Natural killer cell (primary cell): Measurements from ENCODE around the gene TMEM31. TPM values are rescaled to one million over a fixed set of nuclear protein-coding genes. Genes with fewer than 3 reads are reported as not detected.

Source experiments
- ATAC-seq, 3 donors: fragments of 150-1000 bp in 2 of 3; fragments of 200-7000 bp in 1 of 3; cut with Tn5 transposase; 1 replicate in 1 of 3; 2 replicates in 2 of 3; pipeline ENCODE4 v1.10.0; 2021; ENCODE audit warnings: mild to moderate bottlenecking in 2 of 3, moderate library complexity in 2 of 3
- DNase-seq, 2 donors: peaks; one replicate each; pipeline versions ENCODE4 v3.0.0 to v3.0.0-alpha.2; 2013 to 2021; ENCODE audit warnings: mixed read lengths in 1 of 2
- H3K27ac ChIP-seq: one replicate; pipeline ENCODE4 v1.5.1; 2013; ENCODE audit warnings: mild to moderate bottlenecking, low read length
- H3K27me3 ChIP-seq: one replicate; pipeline ENCODE4 v1.6.1; 2013; ENCODE audit warnings: low read length; ENCODE audit not compliant: control insufficient read depth, insufficient read depth
- H3K36me3 ChIP-seq: one replicate; pipeline ENCODE4 v1.6.1; 2013; ENCODE audit warnings: low read length; ENCODE audit not compliant: control insufficient read depth, insufficient read depth
- H3K4me1 ChIP-seq: one replicate; pipeline ENCODE4 v1.6.1; 2013; ENCODE audit warnings: low read length; ENCODE audit not compliant: control insufficient read depth, insufficient read depth
- H3K4me3 ChIP-seq: one replicate; pipeline ENCODE4 v1.5.1; 2013; ENCODE audit warnings: low read length
- H3K9me3 ChIP-seq: one replicate; pipeline ENCODE4 v1.6.1; 2013; ENCODE audit warnings: low read length; ENCODE audit not compliant: control insufficient read depth, insufficient read depth
- H3K27ac Mint-ChIP-seq, 2 donors: one replicate each; pipeline ENCODE4 v1.8.0; 2022; ENCODE audit warnings: mild to moderate bottlenecking in 2 of 2, mixed read lengths in 2 of 2, moderate library complexity in 1 of 2
- H3K27me3 Mint-ChIP-seq, 2 donors: one replicate each; pipeline ENCODE4 v1.8.0; 2022; ENCODE audit warnings: low read depth in 2 of 2, mixed read lengths in 2 of 2
- H3K36me3 Mint-ChIP-seq: one replicate; pipeline ENCODE4 v1.8.0; 2022; ENCODE audit warnings: mixed read lengths
- H3K4me1 Mint-ChIP-seq, 2 donors: one replicate each; pipeline ENCODE4 v1.8.0; 2022; ENCODE audit warnings: mixed read lengths in 2 of 2
- H3K4me3 Mint-ChIP-seq: one replicate; pipeline ENCODE4 v1.8.0; 2022; ENCODE audit warnings: mild to moderate bottlenecking, moderate library complexity, mixed read lengths
- H3K9me3 Mint-ChIP-seq, 2 donors: one replicate each; pipeline ENCODE4 v1.8.0; 2022; ENCODE audit warnings: mixed read lengths in 2 of 2
- WGBS: methylation state at CpG from one replicate; pipeline ENCODE4 v1.1.7; 2013; ENCODE audit warnings: missing lambda C conversion rate; ENCODE audit not compliant: insufficient coverage; 5-methylcytosine and 5-hydroxymethylcytosine counted together
- intact Hi-C: fragments of 100-400 bp; cut with micrococcal nuclease; formaldehyde crosslinking; loops from one replicate; pipeline ENCODE4 v1.14.2; 2022
- total RNA-seq, 4 donors: library from RNA; stranded (reverse); fragments of 120-200 nt in 1 of 4; gene quantifications; one replicate each; pipeline versions ENCODE4 v1.2.3 to v1.2.4, GENCODE V29; 2013 to 2022
- TF ChIP-seq, protein P1 (sequence below): fragments of 200-600 bp; IDR thresholded peaks from one replicate; pipeline ENCODE4 v1.8.0; 2022; ENCODE audit warnings: antibody characterized with exemption

Gene TMEM31
- total RNA-seq, 3 donors from 2014 or later (not counting 1 experiment from before 2014, with no cell fraction given), result not detected

DNA sequence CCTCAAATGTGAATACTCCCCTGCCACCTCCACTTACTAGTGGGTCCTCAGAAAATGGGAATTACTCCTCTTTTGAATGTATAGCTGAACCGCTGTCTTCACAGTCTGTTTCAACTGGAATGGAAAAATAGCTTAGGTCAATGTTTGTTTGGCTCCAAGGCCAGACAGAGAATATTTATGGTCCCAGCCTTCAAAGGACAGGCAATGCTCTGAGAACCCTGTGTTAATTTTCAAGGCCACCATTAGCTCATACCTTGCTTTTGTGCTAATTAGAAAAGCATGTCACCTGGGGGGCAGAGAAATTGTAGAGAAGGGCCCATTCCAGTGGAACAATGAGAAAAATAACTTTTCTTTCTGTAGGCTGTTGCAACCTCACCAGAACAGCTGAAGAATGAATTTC lies 19.6 kb upstream of the TMEM31 start:
- no peaks in the 10 kb centered on the region for H3K9me3 ChIP-seq
- DNase-seq, result no peak
- H3K36me3 Mint-ChIP-seq, result no peaks in the 10 kb centered on the region
- intact Hi-C loops, result no loop called here
- H3K4me1 Mint-ChIP-seq, result no peaks in the 10 kb centered on the region
- ATAC-seq, result no peak
- H3K27ac ChIP-seq, result no peak overlapping the region
- H3K27me3 Mint-ChIP-seq, result no peaks in the 10 kb centered on the region
- H3K9me3 Mint-ChIP-seq, result no peaks in the 10 kb centered on the region
- no peak overlapping the region for H3K27ac Mint-ChIP-seq
- no peaks in the 10 kb centered on the region for H3K27me3 ChIP-seq
- WGBS, result 100% methylated on average over 1 of the region's 1 CpG
- no peak overlapping the region for H3K4me3 ChIP-seq
- no peak overlapping the region for H3K4me3 Mint-ChIP-seq
- no peaks in the 10 kb centered on the region for H3K36me3 ChIP-seq
- no peaks in the 10 kb centered on the region for H3K4me1 ChIP-seq
- TF ChIP-seq, protein P1, sequence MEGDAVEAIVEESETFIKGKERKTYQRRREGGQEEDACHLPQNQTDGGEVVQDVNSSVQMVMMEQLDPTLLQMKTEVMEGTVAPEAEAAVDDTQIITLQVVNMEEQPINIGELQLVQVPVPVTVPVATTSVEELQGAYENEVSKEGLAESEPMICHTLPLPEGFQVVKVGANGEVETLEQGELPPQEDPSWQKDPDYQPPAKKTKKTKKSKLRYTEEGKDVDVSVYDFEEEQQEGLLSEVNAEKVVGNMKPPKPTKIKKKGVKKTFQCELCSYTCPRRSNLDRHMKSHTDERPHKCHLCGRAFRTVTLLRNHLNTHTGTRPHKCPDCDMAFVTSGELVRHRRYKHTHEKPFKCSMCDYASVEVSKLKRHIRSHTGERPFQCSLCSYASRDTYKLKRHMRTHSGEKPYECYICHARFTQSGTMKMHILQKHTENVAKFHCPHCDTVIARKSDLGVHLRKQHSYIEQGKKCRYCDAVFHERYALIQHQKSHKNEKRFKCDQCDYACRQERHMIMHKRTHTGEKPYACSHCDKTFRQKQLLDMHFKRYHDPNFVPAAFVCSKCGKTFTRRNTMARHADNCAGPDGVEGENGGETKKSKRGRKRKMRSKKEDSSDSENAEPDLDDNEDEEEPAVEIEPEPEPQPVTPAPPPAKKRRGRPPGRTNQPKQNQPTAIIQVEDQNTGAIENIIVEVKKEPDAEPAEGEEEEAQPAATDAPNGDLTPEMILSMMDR, result no peak

DNA sequence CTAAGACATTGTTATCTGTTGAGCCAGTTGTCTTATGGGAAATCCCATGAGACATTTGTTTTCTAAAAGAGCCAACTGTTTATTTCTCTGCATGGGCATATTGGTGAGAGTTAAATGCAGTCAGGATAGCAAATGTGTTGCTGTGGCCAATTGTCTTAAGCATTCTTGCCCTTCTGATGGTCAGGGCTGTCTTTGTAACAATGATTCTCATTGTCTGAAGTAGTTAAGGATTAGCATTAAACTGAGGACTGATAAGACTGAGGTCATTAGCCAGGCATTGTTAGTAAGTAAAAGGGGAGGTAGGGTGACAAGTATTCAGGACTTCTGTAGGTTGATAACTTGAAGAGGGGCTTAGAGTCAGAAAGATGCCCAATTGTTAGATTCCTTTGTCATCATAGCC lies 13.0 kb upstream of the TMEM31 start:
- Mint-ChIP-seq H3K27me3 (peaks cover 4 to 12% of the 10 kb centered on the region in 2 donors), H3K9me3 (no peaks in the 10 kb centered on the region), H3K36me3 (no peaks in the 10 kb centered on the region), H3K27ac (no peak overlapping the region), H3K4me3 (no peak overlapping the region), H3K4me1 (no peaks in the 10 kb centered on the region)
- Histone ChIP-seq H3K27ac (no peak overlapping the region), H3K27me3 (no peaks in the 10 kb centered on the region), H3K9me3 (no peaks in the 10 kb centered on the region), H3K36me3 (no peaks in the 10 kb centered on the region), H3K4me3 (no peak overlapping the region), H3K4me1 (no peaks in the 10 kb centered on the region)
- TF ChIP-seq, protein P1, result no peak
- DNase-seq (no peak), ATAC-seq (no peak)
- intact Hi-C loops, result no loop called here

DNA sequence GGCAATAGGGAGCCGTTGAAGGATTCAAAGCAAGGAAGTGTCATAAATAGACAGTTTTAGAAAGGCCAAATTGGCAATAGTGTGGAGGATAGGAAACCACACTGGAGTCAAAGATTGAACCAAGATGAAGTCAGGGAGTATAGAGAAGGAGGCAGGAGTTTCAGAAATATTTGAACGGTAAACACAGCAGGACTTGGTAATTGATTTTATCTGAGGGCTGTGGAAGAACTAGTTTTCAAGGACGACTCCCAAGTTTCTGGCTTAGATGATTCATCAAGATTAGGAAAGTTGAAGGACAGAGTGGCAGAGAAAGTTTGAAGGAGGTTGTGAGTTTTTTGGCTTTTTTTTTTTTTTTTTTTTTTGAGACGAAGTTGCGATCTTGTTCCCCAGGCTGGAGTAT lies 11.5 kb upstream of the TMEM31 start:
- H3K27me3 Mint-ChIP-seq, result peaks cover 4 to 21% of the 10 kb centered on the region in 2 donors
- no peaks in the 10 kb centered on the region for H3K9me3 Mint-ChIP-seq
- TF ChIP-seq, protein P1, result no peak
- DNase-seq (no peak), ATAC-seq (no peak)
- 89% methylated on average over 4 of the region's 5 CpGs for WGBS
- H3K4me1 Mint-ChIP-seq, result no peaks in the 10 kb centered on the region
- no peak overlapping the region for H3K4me3 Mint-ChIP-seq
- Histone ChIP-seq H3K9me3 (no peaks in the 10 kb centered on the region), H3K4me1 (no peaks in the 10 kb centered on the region), H3K27me3 (no peaks in the 10 kb centered on the region), H3K36me3 (no peaks in the 10 kb centered on the region), H3K27ac (no peak overlapping the region), H3K4me3 (no peak overlapping the region)
- no peaks in the 10 kb centered on the region for H3K36me3 Mint-ChIP-seq
- intact Hi-C loops, result no loop called here
- H3K27ac Mint-ChIP-seq, result no peak overlapping the region

DNA sequence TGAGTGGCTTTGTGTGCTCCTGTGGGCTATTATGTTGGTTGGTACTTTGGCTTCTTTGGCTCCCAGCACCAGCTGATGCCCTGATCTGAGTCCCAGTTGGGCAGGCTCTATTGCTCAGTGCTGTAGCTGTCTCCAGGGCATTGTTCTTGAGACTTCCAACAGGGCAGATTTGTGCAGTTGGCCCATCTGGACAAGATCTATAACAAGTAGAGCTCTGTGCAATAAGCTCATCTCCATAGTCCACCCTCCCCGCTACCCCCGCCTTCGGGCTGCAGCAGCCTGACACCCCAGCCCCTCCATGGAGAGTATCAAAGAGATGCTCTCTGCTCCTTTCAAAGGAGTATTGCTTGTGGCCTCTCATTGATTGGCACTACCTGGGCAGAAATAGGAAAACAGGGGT lies 5.8 kb upstream of the TMEM31 start:
- Histone ChIP-seq H3K4me3 (no peak overlapping the region), H3K4me1 (no peaks in the 10 kb centered on the region), H3K27ac (no peak overlapping the region), H3K9me3 (no peaks in the 10 kb centered on the region), H3K36me3 (no peaks in the 10 kb centered on the region), H3K27me3 (no peaks in the 10 kb centered on the region)
- DNase-seq, result no peak
- H3K4me1 Mint-ChIP-seq, result no peaks in the 10 kb centered on the region
- TF ChIP-seq, protein P1, result no peak
- H3K9me3 Mint-ChIP-seq, result no peaks in the 10 kb centered on the region
- no peak for ATAC-seq
- H3K36me3 Mint-ChIP-seq, result no peaks in the 10 kb centered on the region
- H3K27me3 Mint-ChIP-seq, result peaks cover 0 to 11% of the 10 kb centered on the region in 2 donors
- no peak overlapping the region for H3K27ac Mint-ChIP-seq
- intact Hi-C loops, result no loop called here
- no peak overlapping the region for H3K4me3 Mint-ChIP-seq
- 100% methylated on average over 2 of the region's 3 CpGs for WGBS
